Measurements from ENCODE around the gene INKA2. TPM values are rescaled to one million over a fixed set of nuclear protein-coding genes. Genes with fewer than 3 reads are reported as not detected.

Gene INKA2
- 1.7 to 2.6 TPM (median 1.8 TPM) in 5 replicates for total RNA-seq (2022; extraction: Qiagen RNA extraction; ENCODE audit: low read depth)

GRCh38 chr1:111739194-111739924 is at the start of gene INKA2:
INKA2 (minus strand) TSS chr1:111739395; CDS start chr1:111739242, 153 bp downstream.

GRCh38 chr1:111755331-111756123 is 16.3 kb upstream of the INKA2 start, which contains the start of gene DDX20:
DDX20 (plus strand) TSS chr1:111755901; CDS start chr1:111755925, 24 bp downstream.

Other genes starting within 250 kb of the INKA2 start
- not detected in 5 replicates for gene ADORA3, start 235.8 kb downstream of the INKA2 start, total RNA-seq (2022; extraction: Qiagen RNA extraction; ENCODE audit: low read depth)
- not detected in 5 replicates for gene TMIGD3, start 235.8 kb downstream of the INKA2 start, total RNA-seq (2022; extraction: Qiagen RNA extraction; ENCODE audit: low read depth)
- 25.4 to 32.3 TPM (median 27.5 TPM) in 5 replicates for gene RAP1A, start 119.6 kb downstream of the INKA2 start, total RNA-seq (2022; extraction: Qiagen RNA extraction; ENCODE audit: low read depth)
- 8.2 to 10.0 TPM (median 8.7 TPM) in 5 replicates for gene DDX20, start 16.5 kb upstream of the INKA2 start, total RNA-seq (2022; extraction: Qiagen RNA extraction; ENCODE audit: low read depth)